Brain microvascular endothelial cell (primary cell): ENCODE data around the gene SHANK3.

ENCODE experiments used
- DNase-seq: peaks from one replicate; pipeline ENCODE4 v3.0.0-alpha.2; 2020
- H3K27ac ChIP-seq: fragments of 250-450 bp; sonication (Bioruptor Pico); 2 replicates; pipeline ENCODE4 v1.5.1; 2020; ENCODE audit warnings: mild to moderate bottlenecking, moderate library complexity
- H3K27me3 ChIP-seq: fragments of 250-450 bp; sonication (Bioruptor Pico); replicated peaks from 2 replicates; pipeline ENCODE4 v1.5.1; 2020; ENCODE audit warnings: mild to moderate bottlenecking
- H3K36me3 ChIP-seq: fragments of 250-450 bp; sonication (Bioruptor Pico); replicated peaks from 2 replicates; pipeline ENCODE4 v1.5.1; 2020; ENCODE audit warnings: mild to moderate bottlenecking
- H3K4me3 ChIP-seq: 2 replicates; pipeline ENCODE4 v1.5.1; 2011; ENCODE audit warnings: low read depth, mild to moderate bottlenecking, control low read depth, low read length, moderate library complexity
- CTCF ChIP-seq: IDR thresholded peaks from 2 replicates; pipeline ENCODE4 v1.5.1; 2011; ENCODE audit warnings: low read depth, mild to moderate bottlenecking, moderate library complexity, low read length, control low read depth, inconsistent platforms; ENCODE audit errors: missing control alignments
- in situ Hi-C: cut with HindIII; loops from 2 replicates; pipeline ENCODE4 v1.10.0; 2017; ENCODE audit warnings: low sequenced_read_pairs, low pct_ligation_motif_present

The SHANK3 gene

GRCh38 chr22:50673231-50674129 is 857 bp downstream of the SHANK3 start:
- TF ChIP-seq CTCF: no peak
- H3K27me3 ChIP-seq: peaks cover 20% of the 10 kb centered on the region
- no peak overlapping the region for H3K27ac ChIP-seq
- H3K4me3 ChIP-seq: no peak overlapping the region
- in situ Hi-C loops: no loop called here
- DNase-seq: no peak
- no peaks in the 10 kb centered on the region for H3K36me3 ChIP-seq

GRCh38 chr22:50674130-50674500 is 1.5 kb downstream of the SHANK3 start:
- DNase-seq: no peak
- in situ Hi-C loops: no loop called here
- no peak overlapping the region for H3K4me3 ChIP-seq
- peaks cover 20% of the 10 kb centered on the region for H3K27me3 ChIP-seq
- no peak overlapping the region for H3K27ac ChIP-seq
- TF ChIP-seq CTCF: no peak
- H3K36me3 ChIP-seq: no peaks in the 10 kb centered on the region

- in situ Hi-C loops: no loop called here
Measured at GRCh38 chr22:50674606-50675552, 2.3 kb downstream of the SHANK3 start.

GRCh38 chr22:50675553-50676179 is 3.0 kb downstream of the SHANK3 start:
- Histone ChIP-seq H3K27me3 (peaks cover 20% of the 10 kb centered on the region), H3K27ac (no peak overlapping the region), H3K4me3 (no peak overlapping the region), H3K36me3 (no peaks in the 10 kb centered on the region)
- no peak for TF ChIP-seq CTCF
- DNase-seq: no peak
- in situ Hi-C loops: no loop called here

More at GRCh38 chr22:50674606-50675552, 2.3 kb downstream of the SHANK3 start:
- no peak for TF ChIP-seq CTCF
- no peak for DNase-seq
- H3K4me3 ChIP-seq: peak overlapping the region; percentile 22
- H3K36me3 ChIP-seq: no peaks in the 10 kb centered on the region
- H3K27ac ChIP-seq: no peak overlapping the region
- peaks cover 20% of the 10 kb centered on the region for H3K27me3 ChIP-seq

- no peak overlapping the region for H3K27ac ChIP-seq
- in situ Hi-C loops: no loop called here
- no peak for DNase-seq
- no peaks in the 10 kb centered on the region for H3K36me3 ChIP-seq
- no peak for TF ChIP-seq CTCF
- peaks cover 20% of the 10 kb centered on the region for H3K27me3 ChIP-seq
- H3K4me3 ChIP-seq: no peak overlapping the region
Measured at GRCh38 chr22:50676180-50676636, 3.6 kb downstream of the SHANK3 start.
